KMS-11 (cell line): ENCODE results near the gene PRPF40A.

Experiments
- H2AFZ ChIP-seq: fragments of 200-600 bp; sonication (generic); 2 replicates; pipeline ENCODE4 v1.6.1; 2016; ENCODE audit warnings: antibody characterized with exemption, mixed run types, low read depth
- H3K27ac ChIP-seq: fragments of 200-600 bp; sonication (generic); 2 replicates; pipeline ENCODE4 v1.6.1; 2016; ENCODE audit warnings: mild to moderate bottlenecking, mixed run types
- H3K27me3 ChIP-seq: fragments of 200-600 bp; sonication (generic); 2 replicates; pipeline ENCODE4 v1.6.1; 2017; ENCODE audit warnings: mild to moderate bottlenecking, low read depth, mixed run types, moderate library complexity; ENCODE audit not compliant: insufficient read depth
- H3K36me3 ChIP-seq: fragments of 200-600 bp; sonication (generic); 2 replicates; pipeline ENCODE4 v1.6.1; 2017; ENCODE audit warnings: mild to moderate bottlenecking, mixed run types; ENCODE audit not compliant: insufficient read depth
- H3K4me1 ChIP-seq: fragments of 200-600 bp; sonication (generic); 2 replicates; pipeline ENCODE4 v1.6.1; 2016; ENCODE audit warnings: mild to moderate bottlenecking, low read depth, mixed run types; ENCODE audit not compliant: poor library complexity, severe bottlenecking
- H3K4me2 ChIP-seq: fragments of 200-600 bp; sonication (generic); 2 replicates; pipeline ENCODE4 v1.7.0; 2016; ENCODE audit warnings: mild to moderate bottlenecking, mixed run types
- H3K4me3 ChIP-seq: fragments of 200-600 bp; sonication (generic); IDR thresholded peaks from 2 replicates; pipeline ENCODE4 v1.6.1; 2017; ENCODE audit warnings: low read depth, low read length, mixed read lengths; ENCODE audit not compliant: insufficient read depth
- H3K79me2 ChIP-seq: fragments of 200-600 bp; sonication (generic); 2 replicates; pipeline ENCODE4 v1.6.1; 2016; ENCODE audit warnings: low read depth, mixed run types; ENCODE audit not compliant: insufficient read depth
- H3K9ac ChIP-seq: fragments of 200-600 bp; sonication (generic); 2 replicates; pipeline ENCODE4 v1.6.1; 2016; ENCODE audit warnings: mild to moderate bottlenecking, mixed run types
- H4K20me1 ChIP-seq: fragments of 200-600 bp; sonication (generic); 2 replicates; pipeline ENCODE4 v1.6.1; 2016; ENCODE audit warnings: mild to moderate bottlenecking, mixed run types; ENCODE audit not compliant: insufficient read depth
- TF ChIP-seq, protein P1 (sequence below): fragments of 200-600 bp; sonication (generic); conservative IDR thresholded peaks from 2 replicates; pipeline ENCODE4 v1.6.1; 2017; ENCODE audit warnings: low read depth, mild to moderate bottlenecking, antibody characterized with exemption, low read length, moderate library complexity, mixed read lengths

Gene PRPF40A

GRCh38 chr2:152676461-152676860 is 40.8 kb downstream of the PRPF40A start:
- Histone ChIP-seq H3K79me2 (peaks cover 5% of the 10 kb centered on the region; the same call in 1 of the 2 replicates), H2AFZ (no peak overlapping the region), H3K27me3 (no peaks in the 10 kb centered on the region), H4K20me1 (peaks cover 10% of the 10 kb centered on the region; the same call in 1 of the 2 replicates), H3K4me3 (no peak overlapping the region), H3K4me2 (no peak overlapping the region), H3K36me3 (peaks cover 57% of the 10 kb centered on the region), H3K9ac (no peak overlapping the region), H3K4me1 (no peaks in the 10 kb centered on the region), H3K27ac (no peak overlapping the region)
- TF ChIP-seq, protein P1, sequence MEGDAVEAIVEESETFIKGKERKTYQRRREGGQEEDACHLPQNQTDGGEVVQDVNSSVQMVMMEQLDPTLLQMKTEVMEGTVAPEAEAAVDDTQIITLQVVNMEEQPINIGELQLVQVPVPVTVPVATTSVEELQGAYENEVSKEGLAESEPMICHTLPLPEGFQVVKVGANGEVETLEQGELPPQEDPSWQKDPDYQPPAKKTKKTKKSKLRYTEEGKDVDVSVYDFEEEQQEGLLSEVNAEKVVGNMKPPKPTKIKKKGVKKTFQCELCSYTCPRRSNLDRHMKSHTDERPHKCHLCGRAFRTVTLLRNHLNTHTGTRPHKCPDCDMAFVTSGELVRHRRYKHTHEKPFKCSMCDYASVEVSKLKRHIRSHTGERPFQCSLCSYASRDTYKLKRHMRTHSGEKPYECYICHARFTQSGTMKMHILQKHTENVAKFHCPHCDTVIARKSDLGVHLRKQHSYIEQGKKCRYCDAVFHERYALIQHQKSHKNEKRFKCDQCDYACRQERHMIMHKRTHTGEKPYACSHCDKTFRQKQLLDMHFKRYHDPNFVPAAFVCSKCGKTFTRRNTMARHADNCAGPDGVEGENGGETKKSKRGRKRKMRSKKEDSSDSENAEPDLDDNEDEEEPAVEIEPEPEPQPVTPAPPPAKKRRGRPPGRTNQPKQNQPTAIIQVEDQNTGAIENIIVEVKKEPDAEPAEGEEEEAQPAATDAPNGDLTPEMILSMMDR: no peak

DNA sequence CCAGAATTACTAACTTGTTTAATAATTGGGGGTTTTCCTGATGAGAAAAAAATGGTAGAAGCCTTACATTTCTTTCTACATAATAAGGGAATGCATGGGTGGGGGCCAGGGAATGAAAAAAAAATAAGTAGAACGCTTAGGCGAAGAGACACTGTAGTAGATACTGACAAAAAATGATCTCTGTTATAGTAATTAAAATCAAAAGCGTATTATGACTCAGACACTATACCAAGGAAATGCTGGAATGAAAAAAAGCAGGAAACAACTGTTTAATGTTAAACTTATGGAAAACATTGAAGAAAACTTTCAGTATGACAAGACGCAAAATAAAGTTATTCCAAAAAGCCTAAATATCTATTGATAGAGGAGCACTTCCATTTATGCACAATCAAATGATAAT is 42.9 kb downstream of the PRPF40A start:
- H3K4me1 ChIP-seq: no peaks in the 10 kb centered on the region
- no peaks in the 10 kb centered on the region for H3K79me2 ChIP-seq
- no peak overlapping the region for H3K27ac ChIP-seq
- peaks cover 55% of the 10 kb centered on the region for H3K36me3 ChIP-seq
- H4K20me1 ChIP-seq: peaks cover 8% of the 10 kb centered on the region; the same call in 1 of the 2 replicates
- H3K4me2 ChIP-seq: no peak overlapping the region
- no peak overlapping the region for H2AFZ ChIP-seq
- H3K9ac ChIP-seq: no peak overlapping the region
- TF ChIP-seq, protein P1: no peak
- H3K4me3 ChIP-seq: no peak overlapping the region
- H3K27me3 ChIP-seq: no peaks in the 10 kb centered on the region

DNA sequence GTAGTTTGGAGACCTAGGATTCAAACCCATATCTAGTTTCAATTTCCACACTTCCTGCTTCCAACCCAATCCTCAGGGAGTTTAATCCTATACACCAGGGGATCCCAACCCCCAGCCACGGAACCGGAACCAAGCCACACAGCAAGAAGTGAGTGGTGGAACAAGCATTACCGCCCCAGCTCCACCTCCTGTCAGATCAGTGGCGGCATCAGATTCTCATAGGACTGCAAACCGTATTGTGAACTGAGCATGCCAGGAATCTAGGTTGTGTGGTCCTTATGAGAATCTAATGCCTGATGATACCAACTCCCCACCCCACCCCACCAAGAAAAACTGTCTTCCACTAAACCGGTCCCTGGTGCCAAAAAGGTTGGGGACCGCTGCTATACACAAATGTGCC is 52.5 kb downstream of the PRPF40A start:
- TF ChIP-seq, protein P1: no peak
- Histone ChIP-seq H4K20me1 (no peaks in the 10 kb centered on the region; the same call in 1 of the 2 replicates), H3K9ac (no peak overlapping the region), H3K27ac (no peak overlapping the region), H3K36me3 (peaks cover 51% of the 10 kb centered on the region), H3K4me2 (no peak overlapping the region), H3K27me3 (no peaks in the 10 kb centered on the region), H3K4me1 (no peaks in the 10 kb centered on the region), H3K4me3 (no peak overlapping the region), H3K79me2 (0 out of 2 replicates have a peak, but pooled peaks cover 4% of the 10 kb centered on the region), H2AFZ (no peak overlapping the region)

DNA sequence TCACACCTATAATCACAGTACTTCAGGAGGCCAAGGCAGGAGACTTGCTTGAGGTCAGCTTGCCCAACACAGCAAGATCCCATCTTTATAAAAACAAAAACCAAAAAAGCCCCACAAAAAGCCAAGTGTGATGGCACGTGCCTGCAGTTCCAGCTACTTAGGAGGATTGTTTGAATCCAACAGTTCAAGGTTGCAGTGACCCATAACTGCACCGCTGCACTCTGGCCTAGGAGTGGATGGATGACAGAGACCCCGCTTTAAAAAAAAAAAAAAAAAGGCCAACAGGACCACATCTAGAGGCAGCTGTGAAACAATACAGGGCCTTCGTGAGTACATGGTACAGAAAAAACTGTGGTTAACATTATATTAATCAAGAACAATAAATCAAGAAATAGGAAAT is 56.2 kb downstream of the PRPF40A start:
- Histone ChIP-seq H4K20me1 (no peaks in the 10 kb centered on the region; the same call in 1 of the 2 replicates), H3K9ac (no peak overlapping the region), H3K27me3 (no peaks in the 10 kb centered on the region), H3K79me2 (0 out of 2 replicates have a peak, but pooled peaks cover 4% of the 10 kb centered on the region), H3K36me3 (peaks cover 33% of the 10 kb centered on the region; the same call in 1 of the 2 replicates), H2AFZ (no peak overlapping the region), H3K4me3 (no peak overlapping the region), H3K4me1 (no peaks in the 10 kb centered on the region), H3K27ac (no peak overlapping the region), H3K4me2 (no peak overlapping the region)
- TF ChIP-seq, protein P1: no peak
